PC-3 (cell line): ENCODE data around the gene WRNIP1. TPM values are rescaled to one million over a fixed set of nuclear protein-coding genes. Genes with fewer than 3 reads are reported as not detected.
"Not testable (repeated sequence)": the region's sequence is repeated elsewhere in the genome, so short reads cannot be mapped to it uniquely, and the experiment has no call there.

Source experiments
- ATAC-seq: fragments of 200-7000 bp; cut with Tn5 transposase; 2 replicates; pipeline ENCODE4 v1.9.1; 2020; ENCODE audit warnings: mild to moderate bottlenecking, moderate library complexity
- BruUV-seq: library from RNA; stranded (reverse); fragments of 400-500 nt; replicated peaks from 2 replicates; lab custom pipeline; 2021; lab: Mats Ljungman, UMichigan
- CTCF ChIA-PET: fragments of 300-600 bp; sonication (Branson Sonifier 250); formaldehyde crosslinking; loops from one replicate; lab custom pipeline; 2022; ENCODE audit warnings: antibody characterized with exemption; lab: Charles Lee
- POLR2A ChIA-PET: fragments of 300-600 bp; sonication (Branson Sonifier 250); formaldehyde crosslinking; loops from one replicate; lab custom pipeline; 2022; ENCODE audit warnings: antibody characterized with exemption; ENCODE audit not compliant: unreplicated experiment; lab: Charles Lee
- DNase-seq: peaks from one replicate; pipeline ENCODE4 v3.0.0-alpha.2; 2015
- H2AFZ ChIP-seq: fragments of 300-600 bp; sonication (generic); 2 replicates; pipeline ENCODE4 v1.6.0; 2016; ENCODE audit warnings: antibody characterized with exemption, low read length
- H3F3A ChIP-seq: fragments of 300-600 bp; sonication (generic); one replicate; pipeline ENCODE4 v1.6.0; 2017; ENCODE audit warnings: antibody characterized with exemption, low read length, control low read depth, mild to moderate bottlenecking; ENCODE audit not compliant: unreplicated experiment
- H3K27ac ChIP-seq: fragments of 300-600 bp; sonication (generic); 2 replicates; pipeline ENCODE4 v1.5.1; 2016; ENCODE audit warnings: mild to moderate bottlenecking, low read length
- H3K27me3 ChIP-seq: fragments of 300-600 bp; sonication (generic); 2 replicates; pipeline ENCODE4 v1.6.1; 2016; ENCODE audit warnings: low read length, mixed read lengths
- H3K36me3 ChIP-seq: fragments of 300-600 bp; sonication (generic); 2 replicates; pipeline ENCODE4 v1.6.1; 2016; ENCODE audit warnings: low read depth, mixed run types, low read length, mixed read lengths
- H3K4me1 ChIP-seq: fragments of 300-600 bp; sonication (generic); 2 replicates; pipeline ENCODE4 v1.5.1; 2016; ENCODE audit warnings: low read length; ENCODE audit not compliant: insufficient read depth
- H3K4me2 ChIP-seq: fragments of 300-600 bp; sonication (generic); 2 replicates; pipeline ENCODE4 v1.6.0; 2016; ENCODE audit warnings: low read length
- H3K4me3 ChIP-seq: fragments of 300-600 bp; sonication (generic); 2 replicates; pipeline ENCODE4 v1.5.1; 2016; ENCODE audit warnings: mild to moderate bottlenecking, low read length, mixed read lengths
- H3K79me2 ChIP-seq: fragments of 300-600 bp; sonication (generic); 2 replicates; pipeline ENCODE4 v1.6.1; 2017; ENCODE audit warnings: low read length, mixed read lengths
- H3K9ac ChIP-seq: fragments of 300-600 bp; sonication (generic); 2 replicates; pipeline ENCODE4 v1.6.0; 2016; ENCODE audit warnings: mild to moderate bottlenecking, low read length
- H3K9me2 ChIP-seq: fragments of 300-600 bp; sonication (generic); replicated peaks from 2 replicates; pipeline ENCODE4 v1.6.1; 2016; ENCODE audit warnings: mixed run types, low read length, mixed read lengths
- H3K9me3 ChIP-seq: fragments of 300-600 bp; sonication (generic); 2 replicates; pipeline ENCODE4 v1.6.1; 2016; ENCODE audit warnings: low read length, mixed read lengths
- H4K20me1 ChIP-seq: fragments of 300-600 bp; sonication (generic); 2 replicates; pipeline ENCODE4 v1.6.1; 2016; ENCODE audit warnings: low read length, mixed read lengths
- EZH2 ChIP-seq: fragments of 300-600 bp; sonication (generic); IDR thresholded peaks from one replicate; pipeline ENCODE4 v1.6.1; 2017; ENCODE audit warnings: antibody characterized with exemption, mild to moderate bottlenecking, low read length; ENCODE audit not compliant: unreplicated experiment
- EZH2phosphoT487 ChIP-seq: fragments of 300-600 bp; sonication (generic); IDR thresholded peaks from 2 replicates; pipeline ENCODE4 v1.6.1; 2018; ENCODE audit warnings: mild to moderate bottlenecking, antibody characterized with exemption, low read length, borderline replicate concordance
- intact Hi-C: fragments of 100-400 bp; cut with micrococcal nuclease; formaldehyde crosslinking; loops from 2 replicates; pipeline ENCODE4 v1.9.0; 2023
- total RNA-seq: library from RNA; depleted of rRNA; stranded (reverse); fragments of >200 nt; gene quantifications from 2 replicates; pipeline ENCODE4 v1.2.3, GENCODE V29; 2014
- TF ChIP-seq, protein P1 (sequence below): fragments of 300-600 bp; sonication (generic); conservative IDR thresholded peaks from 2 replicates; pipeline ENCODE4 v1.5.1; 2017; ENCODE audit warnings: antibody characterized with exemption, low read depth, mild to moderate bottlenecking, low read length

The WRNIP1 gene
- total RNA-seq, 1 experiment from 2014 or later, result 92.2 TPM

- peak overlapping the region; percentile 46 for H2AFZ ChIP-seq
- DNase-seq (peak; percentile 73), ATAC-seq (no peak)
- peaks cover 19% of the 10 kb centered on the region for H3K4me1 ChIP-seq
- TF ChIP-seq, protein P1, sequence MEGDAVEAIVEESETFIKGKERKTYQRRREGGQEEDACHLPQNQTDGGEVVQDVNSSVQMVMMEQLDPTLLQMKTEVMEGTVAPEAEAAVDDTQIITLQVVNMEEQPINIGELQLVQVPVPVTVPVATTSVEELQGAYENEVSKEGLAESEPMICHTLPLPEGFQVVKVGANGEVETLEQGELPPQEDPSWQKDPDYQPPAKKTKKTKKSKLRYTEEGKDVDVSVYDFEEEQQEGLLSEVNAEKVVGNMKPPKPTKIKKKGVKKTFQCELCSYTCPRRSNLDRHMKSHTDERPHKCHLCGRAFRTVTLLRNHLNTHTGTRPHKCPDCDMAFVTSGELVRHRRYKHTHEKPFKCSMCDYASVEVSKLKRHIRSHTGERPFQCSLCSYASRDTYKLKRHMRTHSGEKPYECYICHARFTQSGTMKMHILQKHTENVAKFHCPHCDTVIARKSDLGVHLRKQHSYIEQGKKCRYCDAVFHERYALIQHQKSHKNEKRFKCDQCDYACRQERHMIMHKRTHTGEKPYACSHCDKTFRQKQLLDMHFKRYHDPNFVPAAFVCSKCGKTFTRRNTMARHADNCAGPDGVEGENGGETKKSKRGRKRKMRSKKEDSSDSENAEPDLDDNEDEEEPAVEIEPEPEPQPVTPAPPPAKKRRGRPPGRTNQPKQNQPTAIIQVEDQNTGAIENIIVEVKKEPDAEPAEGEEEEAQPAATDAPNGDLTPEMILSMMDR, result peak; percentile 71
- no peak for TF ChIP-seq EZH2phosphoT487
- ChIA-PET CTCF (interaction anchor here (1.1 kb wide), 1 partner anchor 23 kb away, joined by 3 read pairs; no protein-coding TSS in a partner anchor), POLR2A (no interaction called here)
- no peaks in the 10 kb centered on the region for H3K9me3 ChIP-seq
- intact Hi-C loops, result no loop called here
- H3K27ac ChIP-seq, result peak overlapping the region; percentile 22
- H3K27me3 ChIP-seq, result no peaks in the 10 kb centered on the region
- H4K20me1 ChIP-seq, result peaks cover under 1% of the 10 kb centered on the region; the same call in 1 of the 2 replicates
- no peaks in the 10 kb centered on the region for H3F3A ChIP-seq
- H3K79me2 ChIP-seq, result peaks cover 5% of the 10 kb centered on the region
- H3K4me2 ChIP-seq, result peak overlapping the region; percentile 59
- H3K9ac ChIP-seq, result no peak overlapping the region
- no peaks in the 10 kb centered on the region for H3K36me3 ChIP-seq
- BruUV-seq, result no TSS peak
- H3K9me2 ChIP-seq, result no peaks in the 10 kb centered on the region
- peak overlapping the region; percentile 38 for H3K4me3 ChIP-seq
Observed at GRCh38 chr6:2760882-2761842, 4.0 kb upstream of the WRNIP1 start.

DNA sequence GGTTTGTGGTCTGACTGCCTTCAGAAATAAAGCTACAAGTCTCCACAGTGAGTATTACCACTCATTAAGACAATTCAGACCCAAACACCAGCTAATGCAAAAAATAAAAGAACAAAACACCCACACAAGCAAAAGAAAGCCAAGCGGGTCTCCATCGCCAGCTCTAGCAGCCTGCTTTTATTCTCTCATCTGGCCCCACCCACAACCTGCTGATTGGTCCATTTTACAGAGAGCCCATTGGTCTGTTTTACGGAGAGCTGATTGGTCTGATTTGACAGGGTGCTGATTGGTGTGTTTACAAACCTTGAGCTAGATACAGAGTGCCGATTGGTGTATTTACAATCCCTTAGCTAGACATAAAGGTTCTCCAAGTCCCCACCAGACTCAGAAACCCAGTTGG lies 2.3 kb upstream of the WRNIP1 start:
- H2AFZ ChIP-seq, H3K4me3 ChIP-seq, ATAC-seq, H3K9me3 ChIP-seq, H3K9ac ChIP-seq, intact Hi-C loops, H3K9me2 ChIP-seq, H3K27me3 ChIP-seq, H3K27ac ChIP-seq, POLR2A ChIA-PET, H3K4me2 ChIP-seq, BruUV-seq, H3F3A ChIP-seq, H3K36me3 ChIP-seq: not testable (repeated sequence)
- Histone ChIP-seq H4K20me1 (peaks cover 17% of the 10 kb centered on the region), H3K79me2 (peaks cover 22% of the 10 kb centered on the region), H3K4me1 (peaks cover 25% of the 10 kb centered on the region)
- CTCF ChIA-PET, result interaction anchor here (1.0 kb wide), 1 partner anchor 25 kb away, joined by 3 read pairs; no protein-coding TSS in a partner anchor
- DNase-seq, result peak; percentile 32

- no peak overlapping the region for H2AFZ ChIP-seq
- no peak overlapping the region for H3K9ac ChIP-seq
- POLR2A ChIA-PET, result no interaction called here
- H3K79me2 ChIP-seq, result peaks cover 28% of the 10 kb centered on the region
- H3K4me1 ChIP-seq, result peaks cover 31% of the 10 kb centered on the region
- BruUV-seq, result no TSS peak
- H3K4me3 ChIP-seq, result no peak overlapping the region
- no peaks in the 10 kb centered on the region for H3K27me3 ChIP-seq
- CTCF ChIA-PET, result interaction anchor here (1.0 kb wide), 1 partner anchor 25 kb away, joined by 3 read pairs; no protein-coding TSS in a partner anchor
- no peaks in the 10 kb centered on the region for H3F3A ChIP-seq
- no peak overlapping the region for H3K4me2 ChIP-seq
- peaks cover 22% of the 10 kb centered on the region for H4K20me1 ChIP-seq
- H3K9me2 ChIP-seq, result no peaks in the 10 kb centered on the region
- TF ChIP-seq, protein P1, result no peak
- TF ChIP-seq EZH2phosphoT487 (no peak), EZH2 (no peak)
- DNase-seq, result no peak
- ATAC-seq, result no peak
- H3K9me3 ChIP-seq, result no peaks in the 10 kb centered on the region
- no peaks in the 10 kb centered on the region for H3K36me3 ChIP-seq
- intact Hi-C loops, result no loop called here
- H3K27ac ChIP-seq, result no peak overlapping the region
Observed at GRCh38 chr6:2763345-2763841, 1.8 kb upstream of the WRNIP1 start.
